DMS 273 (cell line): ENCODE results near the gene DPP6.

Experiments used
- DNase-seq: peaks from one replicate; lab custom pipeline; 2025; ENCODE audit not compliant: unreplicated experiment; lab: John Stamatoyannopoulos, UW

The DPP6 gene

GRCh38 chr7:154844955-154845354 lies 792.8 kb downstream of the DPP6 start:
- no peak for DNase-seq

- DNase-seq, result no peak
Observed at GRCh38 chr7:154848464-154848863, 796.3 kb downstream of the DPP6 start.

GRCh38 chr7:154852205-154852604 lies 800.0 kb downstream of the DPP6 start:
- no peak for DNase-seq

- no peak for DNase-seq
Observed at GRCh38 chr7:154853063-154853726, 801.0 kb downstream of the DPP6 start.

GRCh38 chr7:154853727-154854095 lies 801.5 kb downstream of the DPP6 start:
- DNase-seq, result no peak

GRCh38 chr7:154854836-154855235 lies 802.6 kb downstream of the DPP6 start:
- DNase-seq, result no peak

- no peak for DNase-seq
Observed at GRCh38 chr7:154855366-154855765, 803.2 kb downstream of the DPP6 start.

- no peak for DNase-seq
Observed at GRCh38 chr7:154856733-154857132, 804.5 kb downstream of the DPP6 start.

GRCh38 chr7:154857240-154857639 lies 805.0 kb downstream of the DPP6 start:
- no peak for DNase-seq

GRCh38 chr7:154857728-154858681 lies 805.8 kb downstream of the DPP6 start:
- no peak for DNase-seq

- DNase-seq, result no peak
Observed at GRCh38 chr7:154858836-154859537, 806.8 kb downstream of the DPP6 start.

GRCh38 chr7:154859747-154860620 lies 807.8 kb downstream of the DPP6 start:
- DNase-seq, result no peak

- DNase-seq, result no peak
Observed at GRCh38 chr7:154860621-154861375, 808.6 kb downstream of the DPP6 start.

GRCh38 chr7:154861589-154861988 lies 809.4 kb downstream of the DPP6 start:
- DNase-seq, result no peak

GRCh38 chr7:154862153-154862791 lies 810.1 kb downstream of the DPP6 start:
- no peak for DNase-seq

- DNase-seq, result no peak
Observed at GRCh38 chr7:154863766-154864522, 811.7 kb downstream of the DPP6 start.

- no peak for DNase-seq
Observed at GRCh38 chr7:154864523-154864891, 812.3 kb downstream of the DPP6 start.

- no peak for DNase-seq
Observed at GRCh38 chr7:154865984-154866685, 813.9 kb downstream of the DPP6 start.
